OCI-LY7 (cell line): ENCODE data around the gene PIEZO2.

ENCODE experiments used
- CTCF ChIP-seq: fragments of 200-600 bp; sonication (generic); conservative IDR thresholded peaks from 2 replicates; pipeline ENCODE4 v1.5.1; 2014; ENCODE audit warnings: mild to moderate bottlenecking, antibody characterized with exemption, low read length, moderate library complexity, mixed read lengths
- EZH2phosphoT487 ChIP-seq: fragments of 200-600 bp; sonication (generic); IDR thresholded peaks from 2 replicates; pipeline ENCODE4 v1.6.1; 2018; ENCODE audit warnings: low read depth, borderline replicate concordance, mild to moderate bottlenecking, mixed run types, antibody characterized with exemption, low read length, moderate library complexity, mixed read lengths

GRCh38 chr18:11051462-11051861 lies 97.9 kb downstream of the PIEZO2 start:
- TF ChIP-seq CTCF: no peak
- TF ChIP-seq EZH2phosphoT487: no peak
